Testis (tissue), 3 donors: ENCODE measurements around the gene DUS3L. TPM values are rescaled to one million over a fixed set of nuclear protein-coding genes. Genes with fewer than 3 reads are reported as not detected.
"Not testable (repeated sequence)": the region's sequence is repeated elsewhere in the genome, so short reads cannot be mapped to it uniquely, and the experiment has no call there.

Experiments
- DNase-seq: peaks from one replicate; pipeline ENCODE4 v3.0.0-alpha.2; 2019
- H3K27ac ChIP-seq, 2 donors: fragments of 200-600 bp; sonication (generic); one replicate each; pipeline ENCODE4 v1.5.1; 2019
- H3K27me3 ChIP-seq: fragments of 200-600 bp; sonication (generic); one replicate; pipeline ENCODE4 v1.5.1; 2019
- H3K36me3 ChIP-seq: fragments of 200-600 bp; sonication (generic); one replicate; pipeline ENCODE4 v1.5.1; 2017; ENCODE audit warnings: low read depth; ENCODE audit errors: missing control alignments
- H3K4me1 ChIP-seq: fragments of 200-600 bp; sonication (generic); one replicate; pipeline ENCODE4 v1.5.1; 2019
- H3K4me3 ChIP-seq, 2 donors: fragments of 200-600 bp; sonication (generic); one replicate each; pipeline ENCODE4 v1.5.1; 2017 to 2019
- H3K9me3 ChIP-seq: fragments of 200-600 bp; sonication (generic); one replicate; pipeline ENCODE4 v1.5.1; 2017
- CTCF ChIP-seq, 3 experiments: fragments of 450-650 bp in 2 of 3; fragments of 200-600 bp in 1 of 3; sonication (generic) in 1 of 3; IDR thresholded peaks; one replicate each; pipeline ENCODE4 v1.5.1; 2016 to 2019; ENCODE audit warnings: antibody characterized with exemption in 3 of 3, mild to moderate bottlenecking in 2 of 3, moderate library complexity in 1 of 3
- POLR2A ChIP-seq: fragments of 450-650 bp; IDR thresholded peaks from one replicate; pipeline ENCODE4 v1.6.1; 2017; ENCODE audit warnings: antibody characterized with exemption, mild to moderate bottlenecking, moderate library complexity
- WGBS, 2 donors: methylation state at CpG; one replicate each; pipeline ENCODE4 v1.1.5; 2018; 5-methylcytosine and 5-hydroxymethylcytosine counted together
- intact Hi-C: fragments of 100-400 bp; cut with DNase I; formaldehyde crosslinking; loops from one replicate; pipeline ENCODE4 v1.15.1; 2023; ENCODE audit warnings: low total_unique reads
- polyA plus RNA-seq: library from polyadenylated mRNA; stranded (reverse); fragments of 350-450 nt; fragmentation: Illumina TruSeq; extraction: RNeasy Lipid Tissue Mini Kit (QIAGEN cat#74804); gene quantifications from one replicate; pipeline ENCODE4 v1.2.3, GENCODE V29; 2014; ENCODE audit warnings: low read depth, low replicate concordance; ENCODE audit not compliant: insufficient read depth
- total RNA-seq, 2 donors: library from RNA; depleted of rRNA; stranded (reverse); fragments of >200 nt; gene quantifications; one replicate each; pipeline ENCODE4 v1.2.3, GENCODE V29; 2016

Gene DUS3L
- total and polyA plus RNA-seq, 3 donors from 2014 or later = 75.6 to 114 (median 92.2) TPM

GRCh38 chr19:5782945-5783919 is 7.7 kb downstream of the DUS3L start:
- WGBS, 2 donors = 64 to 82% methylated on average over 6 to 47 of the region's 48 CpGs
- TF ChIP-seq CTCF (IDR thresholded peaks at IDR 0.05) (no peak), POLR2A (no peak)
- no peaks in the 10 kb centered on the region for H3K9me3 ChIP-seq
- H3K4me3 ChIP-seq = no peak overlapping the region
- intact Hi-C loops = loop anchor here (10.0 kb wide), 1 partner anchor 122 kb away; the partner anchor contains the start of genes NDUFA11 and VMAC
- no peaks in the 10 kb centered on the region for H3K36me3 ChIP-seq
- no peak for DNase-seq
- no peaks in the 10 kb centered on the region for H3K27me3 ChIP-seq
- H3K4me1 ChIP-seq = no peaks in the 10 kb centered on the region
- no peak overlapping the region for H3K27ac ChIP-seq

- Histone ChIP-seq H3K9me3 (no peaks in the 10 kb centered on the region), H3K4me3 (no peak overlapping the region), H3K36me3 (no peaks in the 10 kb centered on the region), H3K27ac (no peak overlapping the region), H3K4me1 (no peaks in the 10 kb centered on the region), H3K27me3 (no peaks in the 10 kb centered on the region)
- TF ChIP-seq POLR2A (no peak), CTCF (IDR thresholded peaks at IDR 0.05) (no peak)
- 76 to 90% methylated on average over 5 to 9 of the region's 9 CpGs for WGBS, 2 donors
- intact Hi-C loops = loop anchor here (10.0 kb wide), 1 partner anchor 122 kb away; the partner anchor contains the start of genes NDUFA11 and VMAC
- DNase-seq = no peak
Observed at GRCh38 chr19:5782322-5782721, 8.6 kb downstream of the DUS3L start.

- not testable (repeated sequence) for H3K27me3 ChIP-seq, H3K9me3 ChIP-seq, H3K36me3 ChIP-seq, H3K4me3 ChIP-seq, H3K27ac ChIP-seq, DNase-seq, H3K4me1 ChIP-seq
- WGBS, 2 donors = 77 to 87% methylated on average over 6 to 11 of the region's 11 CpGs
- intact Hi-C loops = loop anchor here (10.0 kb wide), 1 partner anchor 124 kb away; the partner anchor contains the start of genes NDUFA11 and VMAC
Observed at GRCh38 chr19:5780916-5781315, 10.0 kb downstream of the DUS3L start.

GRCh38 chr19:5778402-5778801 is 12.6 kb downstream of the DUS3L start:
- Histone ChIP-seq H3K9me3 (no peaks in the 10 kb centered on the region), H3K36me3 (no peaks in the 10 kb centered on the region), H3K27ac (no peak overlapping the region), H3K4me3 (no peak overlapping the region), H3K4me1 (no peaks in the 10 kb centered on the region), H3K27me3 (no peaks in the 10 kb centered on the region)
- WGBS, 2 donors = 84 to 85% methylated on average over 11 to 17 of the region's 17 CpGs
- intact Hi-C loops = no loop called here
- TF ChIP-seq POLR2A (no peak), CTCF (IDR thresholded peaks at IDR 0.05) (no peak)
- no peak for DNase-seq

- Histone ChIP-seq H3K36me3 (no peaks in the 10 kb centered on the region), H3K27ac (no peak overlapping the region), H3K9me3 (no peaks in the 10 kb centered on the region), H3K4me1 (no peaks in the 10 kb centered on the region), H3K4me3 (no peak overlapping the region), H3K27me3 (no peaks in the 10 kb centered on the region)
- DNase-seq = no peak
- intact Hi-C loops = no loop called here
- WGBS, 2 donors = 73 to 76% methylated on average over 14 to 17 of the region's 17 CpGs
- TF ChIP-seq POLR2A = no peak
- TF ChIP-seq CTCF (IDR thresholded peaks at IDR 0.05) = no peak
Observed at GRCh38 chr19:5775668-5776309, 15.2 kb downstream of the DUS3L start.
